Upper lobe of left lung (tissue), 4 donors: ENCODE measurements around the gene ZNF668.

ENCODE experiments used
- EP300 ChIP-seq, 4 donors: sonication (generic); formaldehyde crosslinking; IDR thresholded peaks; one replicate each; pipeline ENCODE4 v1.5.1; 2017; ENCODE audit warnings: antibody characterized with exemption in 4 of 4, control low read depth in 2 of 4
- POLR2A ChIP-seq, 4 donors: fragments of 450-650 bp; IDR thresholded peaks; one replicate each; pipeline ENCODE4 v1.5.1; 2016 to 2017; ENCODE audit warnings: antibody characterized with exemption in 4 of 4, mild to moderate bottlenecking in 2 of 4
- POLR2AphosphoS5 ChIP-seq, 2 donors: sonication (generic); formaldehyde crosslinking; IDR thresholded peaks; one replicate each; pipeline ENCODE4 v1.5.1; 2017; ENCODE audit warnings: antibody characterized with exemption in 2 of 2
- TF ChIP-seq, protein P1 (sequence below), 6 experiments: fragments of 450-650 bp in 4 of 6; fragments of 200-600 bp in 2 of 6; sonication (generic) in 2 of 6; IDR thresholded peaks; one replicate each; pipeline ENCODE4 v1.5.1; 2016 to 2019; ENCODE audit warnings: antibody characterized with exemption in 6 of 6

DNA sequence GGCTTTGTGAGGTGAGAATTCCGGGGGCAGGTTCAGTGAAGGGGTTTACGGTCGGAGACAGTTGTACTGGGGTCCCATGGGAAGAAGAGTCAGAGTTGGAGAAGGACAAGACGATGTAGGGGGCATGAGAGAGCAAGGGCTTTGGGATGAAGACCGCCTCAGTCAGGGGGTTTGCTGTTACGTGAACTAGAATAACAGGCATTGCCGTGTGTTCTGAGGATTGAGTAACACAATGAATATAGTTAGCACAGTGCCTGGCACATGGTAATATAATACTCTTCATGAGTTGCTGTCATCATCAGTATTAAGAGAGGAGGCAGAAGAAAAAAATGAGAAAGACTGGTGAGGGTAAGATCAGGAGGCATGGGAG is 759 bp upstream of the ZNF668 start:
- TF ChIP-seq, protein P1, sequence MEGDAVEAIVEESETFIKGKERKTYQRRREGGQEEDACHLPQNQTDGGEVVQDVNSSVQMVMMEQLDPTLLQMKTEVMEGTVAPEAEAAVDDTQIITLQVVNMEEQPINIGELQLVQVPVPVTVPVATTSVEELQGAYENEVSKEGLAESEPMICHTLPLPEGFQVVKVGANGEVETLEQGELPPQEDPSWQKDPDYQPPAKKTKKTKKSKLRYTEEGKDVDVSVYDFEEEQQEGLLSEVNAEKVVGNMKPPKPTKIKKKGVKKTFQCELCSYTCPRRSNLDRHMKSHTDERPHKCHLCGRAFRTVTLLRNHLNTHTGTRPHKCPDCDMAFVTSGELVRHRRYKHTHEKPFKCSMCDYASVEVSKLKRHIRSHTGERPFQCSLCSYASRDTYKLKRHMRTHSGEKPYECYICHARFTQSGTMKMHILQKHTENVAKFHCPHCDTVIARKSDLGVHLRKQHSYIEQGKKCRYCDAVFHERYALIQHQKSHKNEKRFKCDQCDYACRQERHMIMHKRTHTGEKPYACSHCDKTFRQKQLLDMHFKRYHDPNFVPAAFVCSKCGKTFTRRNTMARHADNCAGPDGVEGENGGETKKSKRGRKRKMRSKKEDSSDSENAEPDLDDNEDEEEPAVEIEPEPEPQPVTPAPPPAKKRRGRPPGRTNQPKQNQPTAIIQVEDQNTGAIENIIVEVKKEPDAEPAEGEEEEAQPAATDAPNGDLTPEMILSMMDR (IDR thresholded peaks at IDR 0.05), result no peak
- no peak for TF ChIP-seq POLR2AphosphoS5 (IDR thresholded peaks at IDR 0.05)
- TF ChIP-seq POLR2A (IDR thresholded peaks at IDR 0.05), result no peak
- no peak for TF ChIP-seq EP300 (IDR thresholded peaks at IDR 0.05)
